ENCODE data around the gene ZNF862. TPM values are rescaled to one million over a fixed set of nuclear protein-coding genes. Genes with fewer than 3 reads are reported as not detected.

Gene ZNF862
- total and polyA plus RNA-seq, 2 donors (not counting 3 experiments of a cell fraction or from before 2014, with no cell fraction given) = 10.8 to 14.7 TPM

GRCh38 chr7:149851449-149851848 is 13.3 kb downstream of the ZNF862 start:
- intact Hi-C loops (cut with micrococcal nuclease) (no loop called here), dilution Hi-C loops (cut with MboI; ENCODE audit: extremely low pct_ligation_motif_present, low sequenced_read_pairs) (no loop called here)
- BruUV-seq (replicated peaks) = no TSS peak
- ChIA-PET CTCF (interaction anchor here (2.5 kb wide), 1 partner anchor 13 kb away, joined by 9 read pairs; the partner anchor contains the start of gene ZNF862), POLR2A (no interaction called here)
- Histone ChIP-seq H3K4me2 (ENCODE audit: insufficient read depth, low read length) (no peak overlapping the region), H3K27me3 (ENCODE audit: control insufficient read depth in 2 of 2, insufficient read depth in 2 of 2, low read length in 2 of 2) (no peaks in the 10 kb centered on the region), H3K9ac (replicated peaks; ENCODE audit: extremely low read depth, insufficient read depth, low read length) (no peak overlapping the region), H3K9me1 (replicated peaks; ENCODE audit: control insufficient read depth, extremely low read depth, insufficient read depth, low read length) (no peaks in the 10 kb centered on the region), H3K9me3 (replicated peaks; ENCODE audit: control insufficient read depth, insufficient read depth, low read length) (no peaks in the 10 kb centered on the region), H3K27ac (ENCODE audit: insufficient read depth, low read depth, low read length) (no peak overlapping the region), H2AFZ (ENCODE audit: low read depth, low read length) (no peak overlapping the region), H3K79me2 (ENCODE audit: control insufficient read depth, insufficient read depth, low read length) (no peaks in the 10 kb centered on the region), H3K4me3 (replicated peaks in 1 of 3; ENCODE audit: insufficient read depth in 1 of 3, low read depth in 1 of 3, low read length in 3 of 3) (no peak overlapping the region), H3K36me3 (ENCODE audit: control insufficient read depth in 2 of 2, extremely low read depth in 1 of 2, insufficient read depth in 2 of 2, low read length in 2 of 2) (peaks cover 0 to 2% of the 10 kb centered on the region in 2 experiments), H4K20me1 (replicated peaks; ENCODE audit: control insufficient read depth, extremely low read depth, insufficient read depth, low read length) (no peaks in the 10 kb centered on the region), H3K4me1 (ENCODE audit: control insufficient read depth, extremely low read depth, insufficient read depth, low read length) (no peaks in the 10 kb centered on the region)
- TF ChIP-seq POLR2AphosphoS5 (IDR thresholded peaks at IDR 0.05; ENCODE audit: insufficient read depth, low read depth, low read length) (no peak), FOS (IDR thresholded peaks at IDR 0.05; ENCODE audit: borderline replicate concordance, insufficient read depth, low read length) (no peak), EZH2 (IDR thresholded peaks at IDR 0.05; ENCODE audit: borderline replicate concordance, low read depth, low read length, severe bottlenecking) (no peak), JUN (IDR thresholded peaks at IDR 0.05; ENCODE audit: borderline replicate concordance, insufficient read depth, insufficient read length, low read depth) (no peak), MYC (IDR thresholded peaks at IDR 0.05; ENCODE audit: low read depth, low read length) (no peak), GATA2 (IDR thresholded peaks at IDR 0.05; ENCODE audit: insufficient read depth, insufficient read length, low read depth, low read length) (no peak), MAX (IDR thresholded peaks at IDR 0.05; ENCODE audit: insufficient read depth, insufficient read length) (no peak)
- DNase-seq (ENCODE audit: low read depth, low spot score) (no peak), FAIRE-seq (no peak)

GRCh38 chr7:149853157-149853556 is 15.0 kb downstream of the ZNF862 start:
- H3K27ac ChIP-seq (ENCODE audit: insufficient read depth, low read depth, low read length) = no peak overlapping the region
- dilution Hi-C loops (cut with MboI; ENCODE audit: extremely low pct_ligation_motif_present, low sequenced_read_pairs) (no loop called here), intact Hi-C loops (cut with micrococcal nuclease) (no loop called here)
- DNase-seq (ENCODE audit: low read depth, low spot score) = no peak
- H2AFZ ChIP-seq (ENCODE audit: low read depth, low read length) = no peak overlapping the region
- no peak overlapping the region for H3K4me2 ChIP-seq (ENCODE audit: insufficient read depth, low read length)
- no peaks in the 10 kb centered on the region for H4K20me1 ChIP-seq (replicated peaks; ENCODE audit: control insufficient read depth, extremely low read depth, insufficient read depth, low read length)
- no peak overlapping the region for H3K9ac ChIP-seq (replicated peaks; ENCODE audit: extremely low read depth, insufficient read depth, low read length)
- no peaks in the 10 kb centered on the region for H3K9me1 ChIP-seq (replicated peaks; ENCODE audit: control insufficient read depth, extremely low read depth, insufficient read depth, low read length)
- no peak for FAIRE-seq
- ChIA-PET CTCF (no interaction called here), POLR2A (no interaction called here)
- H3K36me3 ChIP-seq (ENCODE audit: control insufficient read depth in 2 of 2, extremely low read depth in 1 of 2, insufficient read depth in 2 of 2, low read length in 2 of 2) = no peaks in the 10 kb centered on the region
- H3K4me1 ChIP-seq (ENCODE audit: control insufficient read depth, extremely low read depth, insufficient read depth, low read length) = no peaks in the 10 kb centered on the region
- BruUV-seq (replicated peaks) = no TSS peak
- H3K4me3 ChIP-seq (replicated peaks in 1 of 3; ENCODE audit: insufficient read depth in 1 of 3, low read depth in 1 of 3, low read length in 3 of 3) = no peak overlapping the region
- TF ChIP-seq JUN (IDR thresholded peaks at IDR 0.05; ENCODE audit: borderline replicate concordance, insufficient read depth, insufficient read length, low read depth) = no peak
- no peak for TF ChIP-seq POLR2A (IDR thresholded peaks at IDR 0.05; ENCODE audit: low read depth, low read length)
- no peak for TF ChIP-seq CTCF (IDR thresholded peaks at IDR 0.05; ENCODE audit: extremely low read depth in 1 of 2, insufficient read depth in 1 of 2, low read depth in 1 of 2, low read length in 2 of 2)
- TF ChIP-seq FOS (IDR thresholded peaks at IDR 0.05; ENCODE audit: borderline replicate concordance, insufficient read depth, low read length) = no peak
- no peak for TF ChIP-seq POLR2AphosphoS5 (IDR thresholded peaks at IDR 0.05; ENCODE audit: insufficient read depth, low read depth, low read length)
- TF ChIP-seq MYC (IDR thresholded peaks at IDR 0.05; ENCODE audit: low read depth, low read length) = no peak
- no peak for TF ChIP-seq EZH2 (IDR thresholded peaks at IDR 0.05; ENCODE audit: borderline replicate concordance, low read depth, low read length, severe bottlenecking)
- H3K27me3 ChIP-seq (ENCODE audit: control insufficient read depth in 2 of 2, insufficient read depth in 2 of 2, low read length in 2 of 2) = no peaks in the 10 kb centered on the region
- no peaks in the 10 kb centered on the region for H3K9me3 ChIP-seq (replicated peaks; ENCODE audit: control insufficient read depth, insufficient read depth, low read length)
- no peaks in the 10 kb centered on the region for H3K79me2 ChIP-seq (ENCODE audit: control insufficient read depth, insufficient read depth, low read length)

All from endothelial cell of umbilical vein (primary cell).